Measurements from ENCODE around the gene KLF7. TPM values are rescaled to one million over a fixed set of nuclear protein-coding genes. Genes with fewer than 3 reads are reported as not detected.

Gene KLF7
- total RNA-seq, 2 experiments from 2014 or later: 90.1 to 96.9 TPM

DNA sequence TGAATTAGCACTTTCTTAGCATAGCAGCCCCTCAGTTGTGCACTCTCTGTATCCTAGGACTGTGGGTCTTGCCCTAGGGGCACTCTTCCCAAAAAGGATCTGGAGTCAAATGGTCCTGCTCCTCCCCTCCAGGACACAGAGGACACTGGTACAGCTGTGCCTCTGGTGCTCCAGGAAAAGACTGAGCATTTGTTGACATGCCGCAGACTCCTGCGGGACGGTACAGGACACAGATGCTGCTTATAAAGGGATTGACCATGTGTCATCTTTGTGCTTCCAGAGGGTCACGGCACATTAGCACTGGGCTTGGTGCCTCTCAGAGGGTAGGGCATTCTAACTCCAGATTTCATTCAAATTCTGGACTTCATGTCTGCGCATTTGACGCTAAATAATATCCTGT is 110.5 kb downstream of the KLF7 start:
- Histone ChIP-seq H3K27ac (ENCODE audit: low read depth in 1 of 2, low read length in 2 of 2) (no peak overlapping the region), H3K27me3 (ENCODE audit: control insufficient read depth in 1 of 2, insufficient read depth in 2 of 2, low read length in 2 of 2) (no peaks in the 10 kb centered on the region), H3K36me3 (ENCODE audit: insufficient read depth, low read length) (no peaks in the 10 kb centered on the region), H3K4me1 (ENCODE audit: insufficient read depth, low read length) (no peaks in the 10 kb centered on the region), H3K9me3 (ENCODE audit: control insufficient read depth in 1 of 2, insufficient read depth in 1 of 2, low read length in 2 of 2) (no peaks in the 10 kb centered on the region), H3K4me3 (ENCODE audit: low read length) (no peak overlapping the region)
- no peaks in the 10 kb centered on the region for H3K9me3 Mint-ChIP-seq
- no peak overlapping the region for H3K27ac Mint-ChIP-seq
- ChIA-PET POLR2A (no interaction called here), CTCF (interaction anchor here (1.3 kb wide), 1 partner anchor 9 kb away, joined by 3 read pairs; no protein-coding TSS in a partner anchor)
- H3K4me1 Mint-ChIP-seq (ENCODE audit: low read depth): no peaks in the 10 kb centered on the region
- ATAC-seq (ENCODE audit: poor library complexity) (no peak), DNase-seq (no peak)
- H3K27me3 Mint-ChIP-seq: peaks cover 6% of the 10 kb centered on the region
- H3K36me3 Mint-ChIP-seq (ENCODE audit: low read depth): no peaks in the 10 kb centered on the region
- intact Hi-C loops (cut with DNase I, micrococcal nuclease): no loop called here
- TF ChIP-seq, protein P1, sequence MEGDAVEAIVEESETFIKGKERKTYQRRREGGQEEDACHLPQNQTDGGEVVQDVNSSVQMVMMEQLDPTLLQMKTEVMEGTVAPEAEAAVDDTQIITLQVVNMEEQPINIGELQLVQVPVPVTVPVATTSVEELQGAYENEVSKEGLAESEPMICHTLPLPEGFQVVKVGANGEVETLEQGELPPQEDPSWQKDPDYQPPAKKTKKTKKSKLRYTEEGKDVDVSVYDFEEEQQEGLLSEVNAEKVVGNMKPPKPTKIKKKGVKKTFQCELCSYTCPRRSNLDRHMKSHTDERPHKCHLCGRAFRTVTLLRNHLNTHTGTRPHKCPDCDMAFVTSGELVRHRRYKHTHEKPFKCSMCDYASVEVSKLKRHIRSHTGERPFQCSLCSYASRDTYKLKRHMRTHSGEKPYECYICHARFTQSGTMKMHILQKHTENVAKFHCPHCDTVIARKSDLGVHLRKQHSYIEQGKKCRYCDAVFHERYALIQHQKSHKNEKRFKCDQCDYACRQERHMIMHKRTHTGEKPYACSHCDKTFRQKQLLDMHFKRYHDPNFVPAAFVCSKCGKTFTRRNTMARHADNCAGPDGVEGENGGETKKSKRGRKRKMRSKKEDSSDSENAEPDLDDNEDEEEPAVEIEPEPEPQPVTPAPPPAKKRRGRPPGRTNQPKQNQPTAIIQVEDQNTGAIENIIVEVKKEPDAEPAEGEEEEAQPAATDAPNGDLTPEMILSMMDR (IDR thresholded peaks at IDR 0.05): no peak
- H3K4me3 Mint-ChIP-seq: no peak overlapping the region

DNA sequence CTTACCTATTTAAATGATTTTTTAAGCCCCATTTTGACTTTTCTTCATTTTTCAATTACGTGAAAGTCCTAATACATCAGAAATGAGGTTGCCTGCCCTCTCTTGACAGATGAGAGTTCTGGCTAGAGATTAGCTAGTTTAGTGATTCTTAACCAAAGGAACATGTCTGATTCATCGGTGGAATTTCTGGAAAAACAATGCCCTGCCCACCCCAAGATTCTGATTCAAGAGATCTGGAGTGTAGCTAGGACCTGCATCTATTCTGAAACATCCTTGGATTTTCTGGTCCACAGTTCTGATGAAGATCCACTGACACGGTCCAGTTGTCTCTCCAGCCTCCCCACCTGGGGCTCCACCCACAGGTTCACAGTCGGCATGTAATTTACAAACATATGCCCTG is 111.2 kb downstream of the KLF7 start:
- Mint-ChIP-seq H3K36me3 (ENCODE audit: low read depth) (no peaks in the 10 kb centered on the region), H3K4me1 (ENCODE audit: low read depth) (no peaks in the 10 kb centered on the region)
- POLR2A ChIA-PET: no interaction called here

DNA sequence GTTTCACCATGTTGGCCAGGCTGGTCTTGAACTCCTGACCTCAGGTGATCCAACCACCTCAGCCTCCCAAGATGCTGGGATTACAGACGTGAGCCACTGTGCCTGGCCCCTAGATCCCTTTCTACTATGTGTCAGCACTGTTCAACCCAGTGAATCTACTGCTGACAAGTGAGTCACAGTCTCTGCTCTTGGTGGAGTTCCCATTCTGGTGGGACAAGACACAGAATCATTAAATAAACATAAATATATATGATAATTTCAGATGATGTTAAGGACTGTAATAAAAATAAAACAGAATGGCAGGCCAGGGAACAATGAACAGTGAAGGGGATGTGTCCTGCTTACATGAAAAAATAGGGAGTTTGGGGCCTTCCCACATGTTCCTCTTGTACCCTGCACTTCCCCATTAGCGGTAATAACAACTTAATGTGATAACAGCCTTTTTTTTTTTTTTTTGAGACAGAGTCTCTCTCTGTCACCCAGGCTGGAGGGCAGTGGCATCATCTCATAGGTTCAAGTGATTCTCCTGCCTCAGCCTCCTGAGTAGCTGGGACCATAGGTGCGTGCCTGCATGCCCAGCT is 114.3 kb downstream of the KLF7 start:
- peaks cover 6% of the 10 kb centered on the region for H3K4me1 ChIP-seq (ENCODE audit: insufficient read depth, low read length)
- no peaks in the 10 kb centered on the region for H3K9me3 ChIP-seq (ENCODE audit: control insufficient read depth in 1 of 2, insufficient read depth in 1 of 2, low read length in 2 of 2)
- H3K36me3 ChIP-seq (ENCODE audit: insufficient read depth, low read length): no peaks in the 10 kb centered on the region
- H3K27me3 Mint-ChIP-seq: no peaks in the 10 kb centered on the region
- no peak overlapping the region for H3K27ac Mint-ChIP-seq
- H3K4me3 ChIP-seq (ENCODE audit: low read length): no peak overlapping the region
- H3K27me3 ChIP-seq (ENCODE audit: control insufficient read depth in 1 of 2, insufficient read depth in 2 of 2, low read length in 2 of 2): no peaks in the 10 kb centered on the region
- ATAC-seq (ENCODE audit: poor library complexity) (no peak), DNase-seq (peak in 2 of 14 experiments; percentile 18 to 37)
- POLR2A ChIA-PET: no interaction called here
- H3K36me3 Mint-ChIP-seq (ENCODE audit: low read depth): no peaks in the 10 kb centered on the region
- H3K9me3 Mint-ChIP-seq: no peaks in the 10 kb centered on the region
- CTCF ChIA-PET: no interaction called here
- TF ChIP-seq, protein P1 (IDR thresholded peaks at IDR 0.05): no peak
- H3K4me1 Mint-ChIP-seq (ENCODE audit: low read depth): peaks cover 9% of the 10 kb centered on the region
- intact Hi-C loops (cut with DNase I, micrococcal nuclease): no loop called here
- no peak overlapping the region for H3K27ac ChIP-seq (ENCODE audit: low read depth in 1 of 2, low read length in 2 of 2)
- H3K4me3 Mint-ChIP-seq: no peak overlapping the region

More for the DNA sequence above, 111.2 kb downstream of the KLF7 start:
- Histone ChIP-seq H3K4me3 (ENCODE audit: low read length) (no peak overlapping the region), H3K9me3 (ENCODE audit: control insufficient read depth in 1 of 2, insufficient read depth in 1 of 2, low read length in 2 of 2) (no peaks in the 10 kb centered on the region), H3K36me3 (ENCODE audit: insufficient read depth, low read length) (no peaks in the 10 kb centered on the region), H3K4me1 (ENCODE audit: insufficient read depth, low read length) (no peaks in the 10 kb centered on the region), H3K27me3 (ENCODE audit: control insufficient read depth in 1 of 2, insufficient read depth in 2 of 2, low read length in 2 of 2) (no peaks in the 10 kb centered on the region), H3K27ac (ENCODE audit: low read depth in 1 of 2, low read length in 2 of 2) (no peak overlapping the region)
- H3K27me3 Mint-ChIP-seq: peaks cover 6% of the 10 kb centered on the region
- no peak overlapping the region for H3K4me3 Mint-ChIP-seq
- no peak for DNase-seq
- H3K27ac Mint-ChIP-seq: no peak overlapping the region
- H3K9me3 Mint-ChIP-seq: no peaks in the 10 kb centered on the region
- CTCF ChIA-PET: no interaction called here
- intact Hi-C loops (cut with DNase I, micrococcal nuclease): no loop called here
- TF ChIP-seq, protein P1 (IDR thresholded peaks at IDR 0.05): no peak
- no peak for ATAC-seq (ENCODE audit: poor library complexity)
